GM12878 (cell line): ENCODE results near the gene CREB3L4. TPM values are rescaled to one million over a fixed set of nuclear protein-coding genes. Genes with fewer than 3 reads are reported as not detected.

ENCODE experiments used
- ATAC-seq: fragments of 200-7000 bp; cut with Tn5 transposase; 3 replicates; pipeline ENCODE4 v1.9.1; 2020; ENCODE audit warnings: mild to moderate bottlenecking, moderate library complexity
- BruUV-seq: library from RNA; stranded (reverse); fragments of 400-500 nt; replicated peaks from 2 replicates; lab custom pipeline; 2021; lab: Mats Ljungman, UMichigan
- CTCF ChIA-PET: fragments of 300-600 bp; sonication (Branson Sonifier 250); formaldehyde crosslinking; extraction: SDS; loops from one replicate; lab custom pipeline; 2021; ENCODE audit warnings: inconsistent platforms; lab: Yijun Ruan, JAX
- POLR2A ChIA-PET: fragments of 350-600 bp; formaldehyde crosslinking; extraction: SDS; loops from one replicate; lab custom pipeline; 2021; ENCODE audit warnings: inconsistent platforms; lab: Charles Lee
- RAD21 ChIA-PET: fragments of 300-600 bp; sonication (Branson Sonifier 250); formaldehyde crosslinking; loops from one replicate; lab custom pipeline; 2023; ENCODE audit warnings: antibody characterized with exemption; ENCODE audit not compliant: unreplicated experiment; lab: Charles Lee
- SMC1A ChIA-PET: fragments of 300-600 bp; sonication (Branson Sonifier 250); formaldehyde crosslinking; loops from one replicate; lab custom pipeline; 2023; ENCODE audit not compliant: unreplicated experiment, uncharacterized antibody; lab: Charles Lee
- DNase-seq: peaks from one replicate; pipeline ENCODE4 v3.0.0-alpha.2; 2011; ENCODE audit warnings: low read depth, low spot score
- FAIRE-seq: peaks from 3 replicates; lab custom pipeline; 2011; peaks lifted over from hg19 to GRCh38; lab: Jason Lieb, UNC
- H2AFZ ChIP-seq: 2 replicates; pipeline ENCODE4 v1.6.0; 2011; ENCODE audit warnings: low read depth, low read length, control low read depth; ENCODE audit not compliant: control insufficient read depth
- H3K27ac ChIP-seq: 2 replicates; pipeline ENCODE4 v1.5.1; 2011; ENCODE audit warnings: control low read depth; ENCODE audit not compliant: control insufficient read depth, insufficient read depth
- H3K27me3 ChIP-seq, 2 experiments: replicated peaks in 1 of 2; 2 replicates each; pipeline versions ENCODE4 v1.6.0 to v1.6.1; 2011; ENCODE audit warnings: low read length in 1 of 2; ENCODE audit not compliant: control insufficient read depth in 2 of 2, insufficient read depth in 2 of 2
- H3K36me3 ChIP-seq, 2 experiments: 2 replicates each; pipeline ENCODE4 v1.5.1; 2011; ENCODE audit warnings: low read length in 1 of 2; ENCODE audit not compliant: control insufficient read depth in 2 of 2, insufficient read depth in 2 of 2
- H3K4me1 ChIP-seq: 2 replicates; pipeline ENCODE4 v1.6.1; 2011; ENCODE audit warnings: mild to moderate bottlenecking, low read length, moderate library complexity, mixed read lengths; ENCODE audit not compliant: control insufficient read depth, insufficient read depth
- H3K4me2 ChIP-seq: 2 replicates; pipeline ENCODE4 v1.6.0; 2011; ENCODE audit warnings: control low read depth; ENCODE audit not compliant: control insufficient read depth, insufficient read depth
- H3K4me3 ChIP-seq: fragments of 200-600 bp; sonication (generic); 2 replicates; pipeline ENCODE4 v1.5.1; 2016
- H3K79me2 ChIP-seq: 2 replicates; pipeline ENCODE4 v1.6.0; 2011; ENCODE audit warnings: low read length; ENCODE audit not compliant: control insufficient read depth, insufficient read depth
- H3K9ac ChIP-seq: 2 replicates; pipeline ENCODE4 v1.8.0; 2011; ENCODE audit warnings: low read length, control low read depth, mixed read lengths; ENCODE audit not compliant: control insufficient read depth, insufficient read depth
- H3K9me3 ChIP-seq: replicated peaks from 3 replicates; pipeline ENCODE4 v1.5.1; 2011; ENCODE audit warnings: mild to moderate bottlenecking, low read length; ENCODE audit not compliant: control insufficient read depth, insufficient read depth
- H4K20me1 ChIP-seq: 2 replicates; pipeline ENCODE4 v1.6.0; 2011; ENCODE audit not compliant: control insufficient read depth, insufficient read depth
- BHLHE40 ChIP-seq, 2 experiments: fragments of 450-650 bp in 1 of 2; IDR thresholded peaks; 2 replicates each; pipeline ENCODE4 v1.6.1; 2011 to 2017; ENCODE audit warnings: low read depth in 2 of 2, borderline replicate concordance in 1 of 2, improper control_type of control experiment in 1 of 2, low read length in 1 of 2, mild to moderate bottlenecking in 1 of 2
- ETV6 ChIP-seq, 2 experiments: fragments of 450-650 bp in 1 of 2; IDR thresholded peaks in 1 of 2; conservative IDR thresholded peaks in 1 of 2; 2 replicates each; pipeline ENCODE4 v1.6.1; 2014; ENCODE audit warnings: antibody characterized with exemption in 1 of 2, borderline replicate concordance in 1 of 2, low read depth in 1 of 2, mild to moderate bottlenecking in 1 of 2, moderate library complexity in 1 of 2
- HDAC6 ChIP-seq: fragments of 200-600 bp; sonication (generic); IDR thresholded peaks from one replicate; pipeline ENCODE4 v1.8.0; 2017; ENCODE audit warnings: antibody characterized with exemption; ENCODE audit not compliant: unreplicated experiment
- MEF2B ChIP-seq: fragments of 450-650 bp; IDR thresholded peaks from 2 replicates; pipeline ENCODE4 v1.6.1; 2018; ENCODE audit warnings: mild to moderate bottlenecking, moderate library complexity; ENCODE audit not compliant: partially characterized antibody, poor library complexity, severe bottlenecking
- SMAD5 ChIP-seq: IDR thresholded peaks from 2 replicates; pipeline ENCODE4 v1.6.1; 2016; ENCODE audit warnings: antibody characterized with exemption, low read depth
- SUPT20H ChIP-seq: IDR thresholded peaks from 2 replicates; pipeline ENCODE4 v1.6.1; 2011; ENCODE audit warnings: low read depth, mild to moderate bottlenecking, low read length, moderate library complexity, borderline replicate concordance; ENCODE audit not compliant: control insufficient read depth
- WGBS: methylation state at CpG from one replicate; pipeline ENCODE4 v1.1.6; 2016; ENCODE audit warnings: low lambda C conversion rate; ENCODE audit not compliant: insufficient replicate concordance, insufficient coverage; ENCODE audit errors: missing lambda C conversion rate; 5-methylcytosine and 5-hydroxymethylcytosine counted together
- in situ Hi-C: fragments of 300-500 bp; cut with MboI; formaldehyde crosslinking; loops from 9 replicates; pipeline ENCODE4 v1.14.3; 2018; ENCODE audit warnings: mixed read lengths
- intact Hi-C: fragments of 100-400 bp; cut with micrococcal nuclease; formaldehyde crosslinking; loops from one replicate; pipeline ENCODE4 v1.14.2; 2022; ENCODE audit not compliant: unreplicated experiment
- polyA plus RNA-seq, 11 experiments: library from polyadenylated mRNA; depleted of rRNA in 4 of 11; unstranded in 6 of 11; stranded (reverse) in 5 of 11; fragments of >200 nt; fragmentation: Nextera tagmentation in 4 of 11; fragmentation: Illumina TruSeq in 1 of 11; extraction: Ambion mirVana in 4 of 11; extraction: Trizol in 1 of 11; gene quantifications; 1 replicate in 1 of 11; 2 replicates in 10 of 11; pipeline versions ENCODE4 v1.2.1 to v1.2.3, GENCODE V29; 2011 to 2016; ENCODE audit warnings: inconsistent platforms in 2 of 11, missing spikeins in 2 of 11, low read depth in 1 of 11
- total RNA-seq, 4 experiments: library from RNA; depleted of rRNA in 3 of 4; stranded (reverse); fragments of >200 nt in 3 of 4; fragmentation: Illumina TruSeq in 1 of 4; extraction: Trizol in 1 of 4; gene quantifications; 2 replicates each; pipeline versions ENCODE4 v1.2.1 to v1.2.3, GENCODE V29; 2013 to 2021
- TF ChIP-seq, protein P1 (sequence below), 3 experiments: IDR thresholded peaks in 2 of 3; conservative IDR thresholded peaks in 1 of 3; 2 replicates each; pipeline ENCODE4 v1.5.1; 2011; ENCODE audit warnings: low read depth in 3 of 3, low read length in 3 of 3, mild to moderate bottlenecking in 3 of 3, control low read depth in 2 of 3, moderate library complexity in 2 of 3, inconsistent platforms in 1 of 3, mixed read lengths in 1 of 3; ENCODE audit not compliant: control insufficient read depth in 2 of 3, insufficient read depth in 1 of 3; ENCODE audit errors: extremely low read depth in 1 of 3

Gene CREB3L4
- total and polyA plus RNA-seq, 10 of the 15 experiments (the other 5 are each of a cell fraction or from before 2014, with no cell fraction given) = 9.7 to 14.0 (median 12.1) TPM

- ChIA-PET POLR2A (interaction anchor here (2.4 kb wide), 1 partner anchor 11 kb away, joined by 9 read pairs; the partner anchor contains the start of gene SLC39A1), RAD21 (no interaction called here), CTCF (interaction anchor here (0.7 to 1.4 kb wide), 2 partner anchors 10 to 13 kb away, joined by 3 to 4 read pairs; partner anchors contain the start of genes RAB13 and SLC39A1), SMC1A (interaction anchor here (1.3 kb wide), 1 partner anchor 18 kb away, joined by 4 read pairs; no protein-coding TSS in a partner anchor)
- Histone ChIP-seq H3K4me1 (peaks cover 14% of the 10 kb centered on the region), H4K20me1 (no peaks in the 10 kb centered on the region), H3K9me3 (no peaks in the 10 kb centered on the region), H3K27me3 (no peaks in the 10 kb centered on the region), H3K79me2 (peaks cover 22% of the 10 kb centered on the region), H3K36me3 (peaks cover 8 to 16% of the 10 kb centered on the region in 2 experiments), H3K4me3 (no peak overlapping the region), H3K9ac (no peak overlapping the region), H3K27ac (no peak overlapping the region), H3K4me2 (no peak overlapping the region), H2AFZ (no peak overlapping the region)
- in situ Hi-C loops (no loop called here), intact Hi-C loops (no loop called here)
- ATAC-seq (no peak), FAIRE-seq (no peak), DNase-seq (no peak)
- no peak for TF ChIP-seq MEF2B
- no peak for TF ChIP-seq SUPT20H
- TF ChIP-seq BHLHE40 (IDR thresholded peaks at IDR 0.05; ENCODE audit: borderline replicate concordance in 1 of 2, low read depth in 2 of 2, low read length in 1 of 2) = no peak
- no peak for TF ChIP-seq ETV6 (conservative IDR thresholded peaks at IDR 0.05 in 1 of 2, IDR thresholded peaks at IDR 0.05 in 1 of 2; ENCODE audit: borderline replicate concordance in 1 of 2, low read depth in 1 of 2)
- TF ChIP-seq HDAC6 = no peak
- TF ChIP-seq, protein P1, sequence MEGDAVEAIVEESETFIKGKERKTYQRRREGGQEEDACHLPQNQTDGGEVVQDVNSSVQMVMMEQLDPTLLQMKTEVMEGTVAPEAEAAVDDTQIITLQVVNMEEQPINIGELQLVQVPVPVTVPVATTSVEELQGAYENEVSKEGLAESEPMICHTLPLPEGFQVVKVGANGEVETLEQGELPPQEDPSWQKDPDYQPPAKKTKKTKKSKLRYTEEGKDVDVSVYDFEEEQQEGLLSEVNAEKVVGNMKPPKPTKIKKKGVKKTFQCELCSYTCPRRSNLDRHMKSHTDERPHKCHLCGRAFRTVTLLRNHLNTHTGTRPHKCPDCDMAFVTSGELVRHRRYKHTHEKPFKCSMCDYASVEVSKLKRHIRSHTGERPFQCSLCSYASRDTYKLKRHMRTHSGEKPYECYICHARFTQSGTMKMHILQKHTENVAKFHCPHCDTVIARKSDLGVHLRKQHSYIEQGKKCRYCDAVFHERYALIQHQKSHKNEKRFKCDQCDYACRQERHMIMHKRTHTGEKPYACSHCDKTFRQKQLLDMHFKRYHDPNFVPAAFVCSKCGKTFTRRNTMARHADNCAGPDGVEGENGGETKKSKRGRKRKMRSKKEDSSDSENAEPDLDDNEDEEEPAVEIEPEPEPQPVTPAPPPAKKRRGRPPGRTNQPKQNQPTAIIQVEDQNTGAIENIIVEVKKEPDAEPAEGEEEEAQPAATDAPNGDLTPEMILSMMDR (IDR thresholded peaks at IDR 0.05 in 2 of 3, conservative IDR thresholded peaks at IDR 0.05 in 1 of 3; ENCODE audit: control insufficient read depth in 2 of 3, extremely low read depth in 1 of 3, insufficient read depth in 1 of 3, low read depth in 3 of 3, low read length in 3 of 3) = no peak
- TF ChIP-seq SMAD5 = 0 out of 2 replicates have a peak, but pooled peaks have one; percentile 7
- WGBS = 84% methylated on average over 7 of the region's 7 CpGs
- no TSS peak for BruUV-seq
These were observed 5.8 kb downstream of the CREB3L4 start for GRCh38 chr1:153973525-153973924.
